Ecto neural progenitor cell (in vitro differentiated cells): ENCODE measurements around the gene DAPP1.

Source experiments
- DNase-seq: peaks from one replicate; pipeline ENCODE4 v3.0.0-alpha.2; 2018; ENCODE audit warnings: low spot score

DAPP1 gene

DNA sequence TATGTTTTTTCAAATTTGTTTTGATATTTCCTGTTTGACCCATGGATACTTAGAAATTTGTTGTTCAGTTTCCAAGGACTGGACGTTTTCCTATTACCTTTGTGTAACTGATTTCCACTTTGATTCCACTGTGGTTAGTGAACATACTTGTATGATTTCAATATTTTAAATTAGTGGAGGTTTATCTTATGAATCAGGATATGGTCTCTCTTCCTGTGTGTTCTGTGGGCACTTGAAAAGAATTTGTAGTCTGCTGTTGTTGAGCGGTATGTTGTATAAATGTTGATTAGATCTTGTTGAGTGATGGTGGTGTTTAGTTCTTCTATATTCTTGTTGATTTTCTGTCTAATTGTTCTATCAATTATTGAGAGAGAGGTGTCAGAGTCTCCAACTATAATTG, 98.8 kb downstream of the DAPP1 start:
- DNase-seq, result no peak

DNA sequence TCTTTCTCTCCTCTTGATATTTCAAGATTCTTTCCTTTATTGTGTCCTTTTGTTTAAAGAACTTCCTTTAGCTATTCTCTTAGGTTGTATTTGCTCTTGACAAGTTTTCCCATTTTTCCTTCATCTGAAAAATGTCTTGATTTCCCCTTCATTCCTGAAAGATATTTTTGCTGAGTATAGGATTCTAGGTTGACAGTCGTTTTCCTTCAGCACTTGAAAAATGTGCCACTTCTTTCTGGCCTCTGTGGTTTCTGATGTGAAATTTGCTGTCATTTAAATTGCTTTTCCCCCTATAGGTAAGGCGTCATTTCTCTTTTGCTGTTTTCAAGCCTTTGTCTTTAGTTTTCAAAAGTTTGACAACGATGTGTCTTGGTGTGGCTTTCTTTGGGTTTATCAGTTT, 100.9 kb downstream of the DAPP1 start:
- no peak for DNase-seq

DNA sequence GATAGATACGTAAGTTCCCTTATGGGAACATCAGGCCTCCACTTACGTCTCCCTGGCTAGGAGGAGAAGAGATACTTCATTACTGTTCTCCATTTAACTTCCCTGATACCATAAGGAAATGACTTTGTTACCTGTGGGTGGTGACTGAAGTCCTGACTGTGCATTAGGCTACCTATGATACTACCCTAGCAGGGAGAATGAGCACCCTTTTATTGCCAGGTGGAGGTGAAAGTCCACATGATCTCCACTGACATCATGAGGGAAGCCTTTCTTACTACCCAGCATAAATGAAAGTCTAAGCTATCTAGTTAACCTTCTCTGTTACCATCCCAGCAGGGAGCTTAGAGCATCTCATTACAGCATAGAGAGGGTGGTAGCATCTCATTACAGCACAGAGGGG, 102.0 kb downstream of the DAPP1 start:
- no peak for DNase-seq
